NCI-H187 (cell line): Measurements from ENCODE around the gene HLA-DQA2.
"Not testable (repeated sequence)": the region's sequence is repeated elsewhere in the genome, so short reads cannot be mapped to it uniquely, and the experiment has no call there.

Source experiments
- DNase-seq, 2 experiments: peaks; one replicate each; lab custom pipeline; 2025; lab: John Stamatoyannopoulos, UW

The HLA-DQA2 gene

DNA sequence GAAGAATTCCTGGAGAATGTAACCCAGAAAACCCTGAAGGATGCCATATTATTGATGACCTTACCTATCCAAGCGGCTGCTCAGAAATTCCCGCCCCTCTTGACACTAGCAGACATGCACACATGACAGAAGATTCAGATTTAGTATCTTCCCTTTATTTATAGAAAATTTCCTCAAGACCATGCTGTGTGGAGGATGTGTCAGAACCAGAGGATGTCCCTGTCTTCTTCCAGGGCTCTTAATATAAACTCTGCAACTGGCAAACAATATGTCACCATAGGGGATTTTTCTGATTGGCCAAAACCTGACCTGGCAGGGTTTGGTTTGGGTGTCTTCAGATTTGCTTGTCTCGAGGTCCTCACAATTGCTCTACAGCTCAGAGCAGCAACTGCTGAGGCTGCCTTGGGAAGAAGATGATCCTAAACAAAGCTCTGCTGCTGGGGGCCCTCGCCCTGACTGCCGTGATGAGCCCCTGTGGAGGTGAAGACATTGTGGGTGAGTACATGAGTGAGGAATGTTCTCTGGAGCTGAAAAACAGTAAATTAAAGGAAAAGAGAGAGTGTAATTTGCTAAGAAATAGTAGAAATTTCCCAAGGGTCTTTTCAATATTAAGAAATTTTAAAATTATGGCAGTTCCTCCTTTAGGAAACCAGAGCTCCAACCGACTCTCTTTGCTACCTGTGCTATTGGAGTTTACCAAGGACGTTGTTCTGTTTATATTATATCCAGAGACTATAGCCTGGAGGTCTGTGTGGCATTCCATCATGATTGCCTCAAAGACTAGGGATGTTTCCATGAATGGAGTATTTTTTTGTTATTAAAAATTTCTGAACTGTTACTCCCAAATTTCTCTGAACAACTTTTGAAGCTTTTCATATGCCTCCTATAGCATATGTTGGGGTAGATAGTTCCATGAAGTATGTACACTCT is at the start of gene HLA-DQA2:
TSS of gene HLA-DQA2 (plus strand) at position 361 of the 930 bp plus-strand sequence. CDS start at position 414, 53 bp downstream.
- no peak for DNase-seq

DNA sequence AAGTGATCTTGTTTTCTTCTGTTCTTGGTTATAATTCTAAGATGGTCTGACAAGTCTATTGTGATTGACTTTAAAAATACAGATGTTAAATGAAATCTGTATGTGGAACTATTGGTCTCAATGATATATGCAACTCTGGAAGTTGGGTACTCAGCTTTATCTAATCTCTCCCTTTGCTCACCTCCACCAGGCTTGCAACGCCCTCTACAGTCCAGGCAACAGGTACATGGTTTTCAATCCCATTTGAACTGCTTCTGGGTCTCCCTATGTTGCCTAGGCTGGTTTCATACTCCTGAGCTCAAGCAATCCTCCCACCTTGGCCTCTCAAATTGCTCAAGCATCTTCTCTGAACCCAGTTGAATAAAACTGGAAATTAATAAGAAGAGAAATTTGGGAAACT is 49.2 kb upstream of the HLA-DQA2 start:
- no peak for DNase-seq

DNA sequence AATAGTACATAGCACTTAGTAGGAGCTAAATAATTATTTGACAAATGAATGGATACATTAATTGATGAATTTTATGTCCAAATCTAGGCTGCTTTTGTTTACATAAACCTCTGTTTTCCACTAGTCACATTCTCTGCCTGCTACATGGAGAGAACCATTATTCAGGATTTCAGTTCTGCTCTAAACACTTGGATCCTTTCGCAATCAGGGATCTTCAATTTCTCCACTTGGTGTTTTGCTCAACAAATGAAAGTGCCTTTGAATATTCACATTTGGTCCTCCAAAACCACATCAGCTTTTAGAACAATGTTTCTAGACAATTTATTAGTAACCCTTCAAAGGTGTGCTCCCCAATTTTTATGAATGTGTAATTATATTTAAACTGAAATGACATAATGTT is 44.2 kb upstream of the HLA-DQA2 start:
- no peak for DNase-seq

- no peak for DNase-seq
These were observed 40.7 kb upstream of the HLA-DQA2 start for GRCh38 chr6:32700391-32701040.

GRCh38 chr6:32703347-32703746 is 37.8 kb upstream of the HLA-DQA2 start:
- DNase-seq = no peak

GRCh38 chr6:32705164-32705563 is 36.0 kb upstream of the HLA-DQA2 start:
- DNase-seq = not testable (repeated sequence)

GRCh38 chr6:32709625-32710024 is 31.6 kb upstream of the HLA-DQA2 start:
- no peak for DNase-seq

- no peak for DNase-seq
These were observed 27.9 kb upstream of the HLA-DQA2 start for GRCh38 chr6:32713241-32713640.

DNA sequence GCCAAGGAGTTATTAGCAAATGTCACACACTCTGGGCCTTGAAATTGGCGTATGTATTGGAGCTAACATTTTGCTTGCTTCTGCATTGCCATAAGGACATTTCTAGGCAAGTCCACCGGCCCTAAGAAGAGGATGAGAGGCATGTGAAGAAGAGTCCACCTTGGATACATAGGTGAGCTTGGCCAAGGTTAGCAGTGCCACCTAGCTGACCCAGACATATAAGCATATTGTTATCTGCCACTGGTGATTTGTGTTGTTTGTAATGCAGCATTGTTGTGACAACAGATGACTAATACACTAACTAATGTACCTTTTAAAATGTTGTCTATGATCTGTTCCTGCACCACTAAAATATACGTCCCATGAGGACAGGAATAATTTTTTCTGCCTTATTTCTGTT is 24.8 kb upstream of the HLA-DQA2 start:
- DNase-seq = no peak

GRCh38 chr6:32718879-32719278 is 22.3 kb upstream of the HLA-DQA2 start:
- DNase-seq = no peak

DNA sequence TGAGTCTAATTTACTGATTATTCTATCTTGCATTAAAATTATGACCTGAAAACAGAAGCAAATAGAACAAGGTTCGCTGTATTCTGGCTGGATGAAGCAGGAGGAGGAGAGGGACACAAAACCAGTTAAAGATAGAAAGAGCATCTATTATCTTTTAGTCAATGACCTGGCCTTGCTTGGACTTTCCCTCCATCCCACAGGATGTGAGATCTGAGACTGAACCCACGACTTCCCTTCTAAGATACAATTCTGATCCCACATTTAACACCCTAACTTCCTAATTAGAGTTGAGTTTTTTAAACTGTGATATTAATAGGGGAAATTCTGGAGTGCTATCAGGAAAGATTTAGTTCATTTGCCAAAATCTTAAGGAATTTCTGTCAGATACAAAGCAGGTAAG is 3.1 kb upstream of the HLA-DQA2 start:
- no peak for DNase-seq

- no peak for DNase-seq
These were observed 1.2 kb downstream of the HLA-DQA2 start for GRCh38 chr6:32742374-32742773.

DNA sequence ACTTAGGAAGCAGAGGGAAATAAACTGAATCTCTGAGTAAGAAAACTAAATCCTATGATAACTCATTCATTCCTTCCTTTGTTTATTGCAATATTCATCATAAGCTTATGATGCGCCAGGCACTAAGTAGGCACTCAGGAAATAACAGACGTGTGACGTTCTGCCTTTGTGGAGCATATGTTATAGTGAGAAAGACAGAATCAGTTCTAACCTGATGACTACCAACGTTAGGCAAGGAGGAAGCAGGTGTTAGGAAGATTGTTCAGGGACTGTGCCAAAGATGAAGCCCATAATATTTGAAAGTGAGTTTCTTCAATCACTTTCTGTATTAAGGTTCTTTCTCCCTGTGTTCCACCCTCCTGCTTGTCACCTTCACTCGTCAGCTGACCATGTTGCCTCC is 3.6 kb downstream of the HLA-DQA2 start:
- DNase-seq = no peak

GRCh38 chr6:32745649-32746048 is 4.5 kb downstream of the HLA-DQA2 start:
- not testable (repeated sequence) for DNase-seq

DNA sequence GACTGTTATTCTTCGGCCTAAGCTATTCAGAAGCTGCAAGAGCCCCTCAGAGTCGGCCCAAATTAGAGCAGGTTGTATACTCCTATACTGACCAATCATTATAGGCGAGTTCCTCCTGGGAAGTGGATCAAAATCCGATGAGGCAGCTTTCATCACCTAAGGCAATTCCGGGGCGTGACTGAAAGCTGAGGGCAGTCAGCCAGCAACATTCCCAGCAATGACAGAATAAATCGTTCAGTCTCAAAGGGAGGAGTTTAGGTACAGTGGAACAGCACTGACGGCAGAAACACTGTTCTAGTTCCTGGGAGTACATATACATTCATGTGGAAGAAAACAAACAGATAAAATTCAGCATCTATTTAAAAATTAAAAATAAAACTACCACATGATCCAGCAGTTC is 11.4 kb downstream of the HLA-DQA2 start:
- no peak for DNase-seq

GRCh38 chr6:32759669-32760068 is 18.5 kb downstream of the HLA-DQA2 start:
- no peak for DNase-seq

DNA sequence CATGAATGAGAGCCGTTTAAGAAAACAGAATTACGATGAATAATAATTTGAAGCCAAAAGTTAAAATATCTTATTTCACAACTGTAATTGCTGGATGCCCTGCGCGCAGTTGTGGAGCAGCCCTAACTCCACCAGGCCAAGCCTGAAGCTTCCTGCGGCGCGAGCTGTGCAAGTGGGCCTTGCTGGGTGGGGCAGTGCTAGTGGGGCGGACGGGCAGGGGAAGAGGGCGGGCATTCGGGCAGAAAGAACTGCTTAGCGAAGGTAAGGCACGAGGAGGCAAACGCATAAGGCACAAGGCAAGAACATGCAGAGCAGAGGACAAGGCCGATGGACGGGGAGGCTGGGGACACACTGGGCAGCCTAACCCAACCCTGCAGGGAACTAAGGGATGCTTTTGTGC is 19.9 kb downstream of the HLA-DQA2 start:
- DNase-seq = no peak

DNA sequence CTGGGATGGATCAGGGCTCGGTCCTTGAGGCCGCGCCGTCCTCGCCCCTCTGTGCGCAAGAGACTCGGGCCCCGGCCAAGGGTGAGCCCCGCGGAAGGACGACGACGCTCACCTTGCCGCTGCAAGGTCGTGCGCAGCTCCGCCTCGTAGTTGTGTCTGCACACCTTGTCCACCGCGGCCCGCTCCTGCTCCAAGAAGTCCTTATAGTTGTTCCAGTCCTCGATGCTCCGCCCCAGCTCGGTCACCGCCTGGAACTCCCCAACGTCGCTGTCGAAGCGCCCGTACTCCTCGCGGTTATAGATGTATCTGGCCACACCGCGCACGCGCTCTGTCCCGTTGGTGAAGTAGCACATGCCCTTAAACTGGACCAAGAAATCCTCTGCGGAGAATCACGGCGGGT is 20.4 kb downstream of the HLA-DQA2 start:
- DNase-seq = no peak

- no peak for DNase-seq
These were observed 22.2 kb downstream of the HLA-DQA2 start, which contains the start of gene HLA-DQB2 for GRCh38 chr6:32763421-32763820. Gene HLA-DQB2 (minus strand): TSS chr6:32763532. CDS start chr6:32763470, 62 bp downstream.

DNA sequence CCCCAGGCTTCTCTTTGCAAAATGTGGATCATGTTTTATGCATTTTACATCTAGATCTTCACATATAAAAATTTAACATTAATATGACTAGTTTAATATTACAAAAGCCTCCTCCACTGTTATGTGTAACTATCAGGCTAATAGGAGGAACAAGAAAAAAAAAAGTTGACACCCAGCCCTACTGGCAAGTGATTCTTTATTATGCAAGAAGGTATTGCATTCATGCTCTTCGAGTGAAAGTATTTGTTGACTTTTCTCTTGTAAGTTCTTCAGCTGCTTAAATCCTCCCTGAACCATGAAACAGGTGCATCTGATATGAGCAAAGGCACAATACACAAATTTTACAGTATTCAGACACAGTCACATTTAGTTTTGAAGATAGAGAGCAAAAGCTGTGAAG is 22.9 kb downstream of the HLA-DQA2 start:
- peak in 1 of 2 experiments; percentile 56 for DNase-seq

DNA sequence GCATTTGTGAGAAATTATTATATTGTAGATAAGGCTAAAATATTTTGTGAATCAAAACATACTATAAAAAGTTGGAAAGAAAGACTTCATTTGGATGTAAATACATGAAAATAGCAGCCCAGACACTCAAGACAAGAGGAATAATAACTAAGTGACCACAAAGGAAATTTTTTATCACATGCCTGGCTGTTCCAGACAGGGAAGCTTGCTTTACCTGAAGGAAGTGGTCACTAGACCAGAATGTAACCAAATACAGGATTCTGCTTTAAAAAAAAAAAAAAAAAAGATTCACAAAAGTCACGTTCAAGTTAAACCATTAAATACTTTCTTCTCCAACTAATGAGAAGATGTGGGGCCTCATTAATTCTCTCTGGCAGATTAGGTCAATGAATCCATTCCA is 31.5 kb downstream of the HLA-DQA2 start:
- DNase-seq = no peak

GRCh38 chr6:32774426-32774825 is 33.2 kb downstream of the HLA-DQA2 start:
- DNase-seq = no peak

GRCh38 chr6:32775071-32775470 is 33.9 kb downstream of the HLA-DQA2 start:
- no peak for DNase-seq
